ENCODE data around the gene FOXN3. TPM values are rescaled to one million over a fixed set of nuclear protein-coding genes. Genes with fewer than 3 reads are reported as not detected.

Gene FOXN3
- total RNA-seq, 4 donors from 2014 or later, result 98.7 to 116 (median 103) TPM

DNA sequence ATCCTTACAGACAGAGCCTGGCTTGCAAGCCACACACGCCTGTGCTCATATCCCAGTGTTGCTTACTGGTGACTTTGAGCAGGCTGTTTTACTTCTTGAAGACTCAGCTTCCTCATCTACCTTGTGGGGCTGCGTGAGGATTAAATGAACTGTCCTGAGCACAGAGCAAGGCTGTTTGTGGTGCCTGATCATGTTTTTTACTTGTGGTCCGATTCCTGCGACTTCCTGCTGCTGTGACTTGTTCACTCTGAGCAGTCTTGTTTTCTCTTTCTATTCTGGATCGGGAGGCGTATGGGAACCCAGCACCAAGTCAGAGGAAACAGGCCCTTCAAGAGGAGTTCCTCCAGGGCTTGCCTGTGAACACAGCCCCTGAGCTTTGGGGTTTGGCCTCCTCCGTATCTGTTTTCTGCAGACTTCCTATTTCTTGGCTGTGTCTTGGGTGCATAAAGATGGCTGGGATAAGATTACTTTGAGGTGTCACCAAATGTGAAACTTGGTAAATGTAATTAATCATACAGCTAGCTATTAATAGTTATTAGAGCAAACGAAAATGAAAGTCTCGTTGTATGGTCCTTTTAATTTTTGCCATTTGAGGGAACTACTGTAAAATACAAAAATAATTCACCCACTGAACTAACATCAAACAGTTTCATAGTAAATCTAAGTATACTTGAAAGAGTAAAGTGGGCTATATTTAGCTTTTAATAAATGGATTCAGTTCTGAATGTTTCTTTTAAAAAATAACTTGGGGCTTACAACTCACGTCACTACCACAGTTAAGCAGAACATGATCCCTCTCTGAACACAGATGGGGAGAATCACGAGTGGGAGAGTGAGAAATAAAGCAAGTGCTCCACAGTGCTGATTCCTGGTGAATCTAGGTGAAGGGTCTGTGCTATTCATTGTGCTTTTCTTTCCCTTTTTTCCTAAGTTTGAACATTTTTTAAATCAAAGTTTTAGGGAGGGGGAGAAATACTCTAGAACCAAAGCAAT lies 251.5 kb downstream of the FOXN3 start:
- WGBS, 2 donors, result 72 to 73% methylated on average over 11 of the region's 11 CpGs
- Histone ChIP-seq H3K27me3 (no peaks in the 10 kb centered on the region), H3K36me3 (peaks cover 0 to 37% (median 0%) of the 10 kb centered on the region in 3 donors), H3K9me3 (peaks cover 0 to 5% (median 0%) of the 10 kb centered on the region in 4 donors), H3K4me1 (no peaks in the 10 kb centered on the region), H3K27ac (peak overlapping the region in 2 of 4 donors; percentile 1 to 33), H3K4me3 (peak overlapping the region in 2 of 4 donors; percentile 6 to 10)
- DNase-seq (ENCODE audit: low spot score in 2 of 2), result no peak
- TF ChIP-seq, protein P1, sequence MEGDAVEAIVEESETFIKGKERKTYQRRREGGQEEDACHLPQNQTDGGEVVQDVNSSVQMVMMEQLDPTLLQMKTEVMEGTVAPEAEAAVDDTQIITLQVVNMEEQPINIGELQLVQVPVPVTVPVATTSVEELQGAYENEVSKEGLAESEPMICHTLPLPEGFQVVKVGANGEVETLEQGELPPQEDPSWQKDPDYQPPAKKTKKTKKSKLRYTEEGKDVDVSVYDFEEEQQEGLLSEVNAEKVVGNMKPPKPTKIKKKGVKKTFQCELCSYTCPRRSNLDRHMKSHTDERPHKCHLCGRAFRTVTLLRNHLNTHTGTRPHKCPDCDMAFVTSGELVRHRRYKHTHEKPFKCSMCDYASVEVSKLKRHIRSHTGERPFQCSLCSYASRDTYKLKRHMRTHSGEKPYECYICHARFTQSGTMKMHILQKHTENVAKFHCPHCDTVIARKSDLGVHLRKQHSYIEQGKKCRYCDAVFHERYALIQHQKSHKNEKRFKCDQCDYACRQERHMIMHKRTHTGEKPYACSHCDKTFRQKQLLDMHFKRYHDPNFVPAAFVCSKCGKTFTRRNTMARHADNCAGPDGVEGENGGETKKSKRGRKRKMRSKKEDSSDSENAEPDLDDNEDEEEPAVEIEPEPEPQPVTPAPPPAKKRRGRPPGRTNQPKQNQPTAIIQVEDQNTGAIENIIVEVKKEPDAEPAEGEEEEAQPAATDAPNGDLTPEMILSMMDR (IDR thresholded peaks at IDR 0.05), result no peak
- TF ChIP-seq POLR2A (IDR thresholded peaks at IDR 0.05) (no peak), EP300 (IDR thresholded peaks at IDR 0.05) (no peak)

DNA sequence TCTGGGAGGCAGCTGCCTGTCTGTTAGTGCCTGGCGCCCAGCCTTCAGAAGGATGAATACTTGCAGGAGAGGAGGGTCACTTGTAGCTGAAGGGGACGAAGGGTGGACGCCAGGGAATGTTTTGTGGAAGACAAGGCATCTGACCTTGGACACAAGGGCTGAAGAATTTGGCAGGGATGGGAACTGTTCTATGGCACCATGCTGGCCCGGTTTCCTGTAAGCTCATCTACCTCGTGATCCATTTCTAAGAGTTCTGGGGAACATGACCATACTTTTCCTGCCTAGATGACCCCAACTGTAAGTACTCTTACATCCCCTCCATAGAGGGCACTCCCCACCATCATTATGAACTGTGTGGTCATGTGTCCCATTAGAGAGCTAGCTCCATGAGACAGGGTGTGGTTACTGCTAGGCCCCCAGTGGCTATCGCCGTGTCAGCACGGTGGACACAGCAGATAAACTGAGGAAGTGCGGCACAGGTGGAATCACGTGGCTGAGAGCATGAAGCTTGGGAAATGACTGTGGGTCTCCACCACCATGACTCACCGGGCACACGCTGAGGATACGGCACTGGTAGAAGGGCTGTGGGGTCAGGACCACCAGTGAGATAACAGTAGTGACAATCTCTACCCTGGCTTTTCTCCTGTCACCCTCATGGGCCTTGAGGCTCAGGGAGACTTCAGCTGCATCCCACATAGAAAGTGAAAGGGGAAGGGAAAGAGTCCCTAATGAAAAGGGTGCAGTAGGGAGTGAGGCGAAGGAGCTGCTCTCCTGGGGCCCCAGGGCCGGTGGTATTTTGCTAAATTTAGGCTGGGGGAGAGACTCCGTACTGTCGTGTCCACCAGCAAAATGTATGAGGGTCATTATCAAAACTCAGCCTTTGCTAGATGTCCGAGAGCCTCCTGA lies 252.6 kb downstream of the FOXN3 start:
- H3K4me3 ChIP-seq, result peak overlapping the region in 1 of 4 donors; percentile 10
- H3K36me3 ChIP-seq, result peaks cover 0 to 45% (median 0%) of the 10 kb centered on the region in 3 donors
- H3K9me3 ChIP-seq, result peaks cover 0 to 5% (median 0%) of the 10 kb centered on the region in 4 donors
- H3K4me1 ChIP-seq, result no peaks in the 10 kb centered on the region
- TF ChIP-seq POLR2A (IDR thresholded peaks at IDR 0.05) (no peak), EP300 (IDR thresholded peaks at IDR 0.05) (no peak)
- TF ChIP-seq, protein P1 (IDR thresholded peaks at IDR 0.05), result no peak
- no peaks in the 10 kb centered on the region for H3K27me3 ChIP-seq
- H3K27ac ChIP-seq, result peak overlapping the region in 2 of 4 donors; percentile 1 to 33
- 80 to 84% methylated on average over 18 of the region's 18 CpGs for WGBS, 2 donors
- DNase-seq (ENCODE audit: low spot score in 2 of 2), result no peak

DNA sequence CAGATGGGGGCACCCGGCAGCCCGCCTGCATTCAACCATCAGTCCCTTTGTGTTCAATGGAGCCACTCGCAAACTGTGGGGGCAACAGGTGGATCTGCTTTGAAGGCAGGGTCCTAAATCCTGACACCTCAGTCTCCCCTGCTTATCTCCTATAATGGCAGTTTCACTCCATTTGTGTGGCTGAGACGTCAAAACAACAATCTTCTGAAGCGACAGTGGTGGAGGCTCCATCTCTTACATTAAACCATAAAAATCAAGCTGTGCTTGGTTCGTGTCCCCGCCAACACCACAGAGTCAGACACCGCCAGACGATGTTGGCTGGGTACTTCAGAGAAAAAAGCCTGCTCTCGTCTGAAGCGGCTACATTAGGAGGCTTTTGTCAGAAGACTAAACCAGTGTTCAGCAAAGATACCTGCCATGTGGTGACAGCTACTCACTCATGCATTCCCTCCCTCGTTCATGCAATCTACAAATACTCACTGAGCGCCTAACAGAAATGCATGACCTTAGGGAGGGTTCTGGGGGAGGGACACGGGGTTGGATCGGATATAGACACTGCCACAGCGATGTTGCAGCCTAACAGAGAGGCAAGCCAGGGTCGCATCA lies 253.9 kb downstream of the FOXN3 start:
- Histone ChIP-seq H3K27ac (no peak overlapping the region), H3K4me1 (no peaks in the 10 kb centered on the region), H3K27me3 (no peaks in the 10 kb centered on the region), H3K4me3 (no peak overlapping the region), H3K9me3 (no peaks in the 10 kb centered on the region), H3K36me3 (peaks cover 0 to 40% (median 0%) of the 10 kb centered on the region in 3 donors)
- TF ChIP-seq POLR2A (IDR thresholded peaks at IDR 0.05), result no peak
- TF ChIP-seq, protein P1 (IDR thresholded peaks at IDR 0.05), result no peak
- no peak for TF ChIP-seq EP300 (IDR thresholded peaks at IDR 0.05)
- DNase-seq (ENCODE audit: low spot score in 2 of 2), result no peak
- WGBS, 2 donors, result 88 to 90% methylated on average over 15 to 17 of the region's 17 CpGs

DNA sequence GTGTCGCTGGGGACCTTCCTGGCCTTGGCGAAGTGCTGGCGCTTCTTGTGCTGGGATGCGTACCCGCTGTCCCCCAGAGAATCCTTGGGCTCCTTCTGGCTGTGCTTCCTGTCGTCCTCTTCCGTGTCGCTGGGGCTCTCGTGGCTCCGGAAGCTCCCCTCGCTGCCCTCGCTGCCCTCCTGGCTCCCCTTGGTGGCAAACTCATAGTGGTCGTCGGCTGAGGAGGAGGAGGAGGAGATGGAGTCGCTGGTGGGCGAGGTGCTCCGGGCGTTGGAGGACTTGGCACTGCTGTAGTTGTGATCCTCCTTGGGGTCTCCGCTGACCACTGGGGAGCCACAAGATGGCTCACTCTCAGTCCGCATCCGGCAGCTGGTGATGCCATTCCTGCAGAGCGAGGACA lies 254.4 kb downstream of the FOXN3 start:
- TF ChIP-seq POLR2A (IDR thresholded peaks at IDR 0.05) (no peak), EP300 (IDR thresholded peaks at IDR 0.05) (no peak)
- WGBS, 2 donors, result 91 to 95% methylated on average over 22 of the region's 22 CpGs
- H3K36me3 ChIP-seq, result peaks cover 0 to 40% (median 0%) of the 10 kb centered on the region in 3 donors
- no peak for DNase-seq (ENCODE audit: low spot score in 2 of 2)
- no peaks in the 10 kb centered on the region for H3K27me3 ChIP-seq
- no peak overlapping the region for H3K27ac ChIP-seq
- no peak overlapping the region for H3K4me3 ChIP-seq
- H3K9me3 ChIP-seq, result no peaks in the 10 kb centered on the region
- H3K4me1 ChIP-seq, result no peaks in the 10 kb centered on the region

DNA sequence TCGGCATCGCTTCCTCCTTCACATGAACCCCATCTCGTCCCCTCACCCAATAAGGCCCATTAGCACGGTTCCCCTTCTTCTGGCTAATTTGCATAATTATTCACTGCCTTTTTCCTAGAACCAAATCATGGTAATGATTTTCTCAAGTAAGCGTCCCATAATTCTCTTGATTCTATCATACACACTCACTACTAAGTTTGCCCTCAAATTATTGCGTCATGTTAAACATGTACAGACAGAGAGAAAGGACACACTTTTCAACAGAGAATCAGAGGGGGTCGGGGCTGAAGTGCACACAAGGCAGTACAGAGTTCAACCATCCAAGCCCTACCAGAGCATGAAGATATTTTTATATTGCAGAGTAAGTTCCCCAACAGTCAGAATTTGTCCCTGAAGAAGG lies 256.6 kb downstream of the FOXN3 start:
- Histone ChIP-seq H3K4me1 (no peaks in the 10 kb centered on the region), H3K27ac (no peak overlapping the region), H3K36me3 (peaks cover 0 to 45% (median 0%) of the 10 kb centered on the region in 3 donors), H3K9me3 (no peaks in the 10 kb centered on the region), H3K27me3 (no peaks in the 10 kb centered on the region), H3K4me3 (no peak overlapping the region)
- no peak for TF ChIP-seq EP300 (IDR thresholded peaks at IDR 0.05)
- TF ChIP-seq, protein P1 (IDR thresholded peaks at IDR 0.05), result no peak
- TF ChIP-seq POLR2A (IDR thresholded peaks at IDR 0.05), result no peak
- no peak for DNase-seq (ENCODE audit: low spot score in 2 of 2)
- 85 to 87% methylated on average over 7 of the region's 7 CpGs for WGBS, 2 donors
